HG02852 (cell line): ENCODE results near the gene TUBA1A.
"Not testable (repeated sequence)": the region's sequence is repeated elsewhere in the genome, so short reads cannot be mapped to it uniquely, and the experiment has no call there.

Experiments used
- ATAC-seq: cut with Tn5 transposase; IDR thresholded peaks from one replicate; pipeline ENCODE4 v1.9.1; 2021; ENCODE audit warnings: mild to moderate bottlenecking, moderate library complexity; ENCODE audit not compliant: unreplicated experiment

The TUBA1A gene

GRCh38 chr12:49188916-49189367 lies at the start of gene TUBA1A:
Gene TUBA1A (minus strand): TSS chr12:49189080. CDS start chr12:49188979, 101 bp downstream.
- peak; percentile 93 for ATAC-seq

DNA sequence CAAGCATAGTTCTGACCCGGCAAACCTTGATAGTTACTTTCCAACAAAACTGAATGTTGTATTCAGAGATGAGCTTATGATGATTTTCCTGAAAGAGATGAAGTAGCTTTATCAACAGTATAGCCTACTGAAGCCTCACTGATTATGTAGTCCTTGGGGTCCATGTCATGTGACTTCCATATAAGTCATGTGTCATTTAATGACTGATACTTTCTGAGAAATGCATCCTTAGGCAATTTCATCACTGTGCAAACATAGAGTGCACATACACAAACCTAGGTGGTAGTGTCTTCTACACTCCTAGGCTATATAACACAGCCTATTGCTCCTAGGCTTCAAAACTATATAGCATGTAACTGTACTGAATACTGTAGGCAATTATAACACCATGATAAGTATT lies 47.5 kb upstream of the TUBA1A start:
- ATAC-seq, result no peak

DNA sequence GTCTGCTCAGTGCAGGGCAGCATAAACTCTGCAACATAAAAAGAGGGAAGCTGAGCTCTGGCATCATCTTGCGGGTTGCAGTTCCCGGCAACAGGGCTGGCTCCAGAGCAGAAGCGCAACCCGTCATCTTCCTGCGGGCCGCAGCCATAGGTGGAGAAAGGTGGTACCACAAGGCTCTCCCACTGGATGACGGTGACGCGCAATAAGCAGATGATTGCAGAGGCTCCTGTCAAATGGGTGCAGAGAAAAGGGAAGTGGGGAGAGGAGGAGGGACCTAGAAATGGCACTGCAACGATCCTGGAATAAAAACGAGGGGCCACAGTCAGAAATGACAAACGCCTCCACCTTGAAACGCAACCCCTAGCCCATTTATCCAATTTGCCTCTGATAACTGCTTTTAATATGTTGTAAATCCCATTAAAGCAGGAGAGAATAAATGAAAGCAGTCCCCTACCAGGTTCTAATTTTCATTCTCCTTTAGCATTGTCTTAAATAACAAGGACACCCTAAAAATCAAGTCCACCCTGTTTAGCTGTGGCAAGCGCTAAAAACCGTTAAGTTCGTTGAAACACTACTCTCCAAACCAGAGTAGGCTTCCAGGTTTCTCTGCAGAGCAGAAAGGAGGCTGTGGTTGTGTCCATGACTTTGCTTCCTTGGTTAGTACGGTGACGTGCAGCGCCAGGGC lies 45.1 kb upstream of the TUBA1A start:
- no peak for ATAC-seq

DNA sequence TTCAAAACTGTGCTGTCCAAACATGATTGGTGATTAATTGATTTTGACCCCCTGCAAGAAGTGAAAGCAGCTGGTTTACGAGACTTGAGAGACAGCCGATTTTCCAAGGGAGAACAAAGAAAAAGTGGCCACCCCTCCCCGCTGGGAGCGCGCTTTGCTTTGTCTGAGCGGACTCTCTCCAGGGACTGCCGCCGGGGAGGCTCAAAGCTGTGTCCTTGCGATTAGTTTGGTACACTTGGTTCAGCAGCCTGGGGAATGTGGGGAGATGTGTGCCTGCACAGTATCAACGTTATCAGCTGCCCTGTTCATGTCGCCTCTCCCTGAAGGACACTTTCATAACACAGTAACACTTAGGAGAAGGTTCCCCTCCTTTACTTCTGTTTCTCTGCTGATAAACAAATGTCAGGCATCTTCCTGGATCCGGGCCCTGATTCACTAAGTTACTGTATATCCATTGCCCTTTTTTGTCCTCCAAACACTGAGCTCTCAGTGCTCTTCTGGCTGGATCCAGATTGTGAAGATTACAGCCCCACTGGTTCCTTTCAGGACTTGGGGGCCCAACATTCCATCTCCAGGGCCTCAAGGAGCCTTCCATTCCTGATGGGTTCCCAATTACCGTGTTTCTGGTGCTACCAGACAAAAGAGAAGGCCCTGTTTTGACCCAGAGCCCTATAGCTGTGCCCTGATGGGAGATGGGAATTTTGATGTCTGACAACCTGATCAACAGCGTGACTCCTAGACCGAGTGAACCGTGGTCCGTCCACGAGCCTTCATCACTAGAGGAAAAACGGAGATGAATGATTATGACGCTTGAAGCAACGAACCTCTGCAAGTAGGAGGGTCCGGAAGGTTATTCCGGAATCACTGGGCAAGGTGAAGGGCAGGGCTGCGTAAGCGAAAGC lies 44.3 kb upstream of the TUBA1A start:
- no peak for ATAC-seq

- ATAC-seq, result no peak
Observed at GRCh38 chr12:49231878-49232655, 43.2 kb upstream of the TUBA1A start.

GRCh38 chr12:49230805-49231194 lies 41.9 kb upstream of the TUBA1A start:
- ATAC-seq, result no peak

GRCh38 chr12:49230176-49230804 lies 41.4 kb upstream of the TUBA1A start:
- no peak for ATAC-seq

DNA sequence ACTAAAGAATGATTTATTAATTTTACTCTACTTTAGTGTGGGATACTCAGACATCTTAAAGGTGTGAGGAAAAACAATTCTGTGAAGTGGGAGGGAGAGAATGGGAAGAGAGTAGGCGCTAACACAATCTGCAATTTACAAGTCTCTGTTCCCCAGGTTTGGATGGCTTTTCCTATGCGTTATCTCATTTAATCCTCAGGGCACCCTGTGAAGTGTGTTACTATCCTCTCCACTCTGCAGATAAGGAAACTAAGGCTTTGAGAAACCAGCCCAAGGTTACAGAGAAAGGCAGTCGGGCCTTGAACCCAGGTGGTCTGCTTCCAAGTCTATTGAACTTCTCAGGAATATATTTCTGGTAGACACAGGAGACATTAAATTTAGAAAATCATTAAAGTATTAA lies 39.8 kb upstream of the TUBA1A start:
- ATAC-seq, result no peak

DNA sequence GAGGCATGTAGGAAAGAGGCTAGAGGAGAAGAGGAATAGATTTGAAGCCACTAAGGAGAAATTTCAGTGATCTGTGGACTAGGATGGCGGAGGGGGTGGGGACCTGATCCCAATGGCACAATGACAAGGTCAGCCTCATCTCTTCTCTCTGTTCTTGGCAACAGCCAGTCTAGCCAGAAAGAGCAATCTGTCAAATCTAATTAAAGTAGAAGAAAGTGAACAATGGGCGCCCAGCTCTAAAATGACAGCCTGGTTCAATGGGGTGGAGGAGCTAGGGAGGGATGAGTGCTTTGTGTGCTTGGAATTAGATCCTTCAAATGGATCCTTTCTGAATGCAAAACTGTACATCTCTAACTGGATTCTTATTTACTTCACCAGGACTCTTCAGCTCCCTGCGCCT lies 38.8 kb upstream of the TUBA1A start:
- no peak for ATAC-seq

DNA sequence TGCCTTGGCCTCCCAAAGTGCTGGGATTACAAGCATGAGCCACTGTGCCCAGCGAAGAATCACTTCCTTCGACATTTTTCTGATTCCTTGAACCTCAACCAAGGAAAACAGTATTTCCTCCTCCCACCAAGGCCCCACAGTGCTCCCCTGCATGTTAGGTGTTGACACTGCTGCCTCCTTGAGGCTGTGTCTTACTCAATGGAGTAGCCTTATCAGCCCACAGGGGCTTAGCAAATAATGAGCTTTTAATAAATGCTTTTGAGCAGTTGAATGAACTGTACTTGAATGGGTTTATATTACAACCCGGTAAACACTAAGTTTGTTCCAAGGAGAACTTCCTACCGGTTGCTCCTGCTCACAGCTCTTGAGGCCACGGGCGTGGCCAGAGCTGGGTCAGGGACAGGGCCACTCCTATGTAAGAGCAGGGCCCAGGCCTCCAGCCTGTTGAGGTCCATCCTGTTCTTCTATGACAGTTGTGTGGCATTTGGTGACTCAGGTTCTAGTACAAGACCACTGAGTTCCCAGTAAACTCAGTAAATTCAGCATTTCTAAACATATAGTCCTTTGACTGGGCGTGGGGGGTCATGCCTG lies 36.8 kb upstream of the TUBA1A start:
- no peak for ATAC-seq

- no peak for ATAC-seq
Observed at GRCh38 chr12:49223590-49224369, 34.9 kb upstream of the TUBA1A start.

GRCh38 chr12:49223122-49223521 lies 34.2 kb upstream of the TUBA1A start:
- ATAC-seq, result no peak

DNA sequence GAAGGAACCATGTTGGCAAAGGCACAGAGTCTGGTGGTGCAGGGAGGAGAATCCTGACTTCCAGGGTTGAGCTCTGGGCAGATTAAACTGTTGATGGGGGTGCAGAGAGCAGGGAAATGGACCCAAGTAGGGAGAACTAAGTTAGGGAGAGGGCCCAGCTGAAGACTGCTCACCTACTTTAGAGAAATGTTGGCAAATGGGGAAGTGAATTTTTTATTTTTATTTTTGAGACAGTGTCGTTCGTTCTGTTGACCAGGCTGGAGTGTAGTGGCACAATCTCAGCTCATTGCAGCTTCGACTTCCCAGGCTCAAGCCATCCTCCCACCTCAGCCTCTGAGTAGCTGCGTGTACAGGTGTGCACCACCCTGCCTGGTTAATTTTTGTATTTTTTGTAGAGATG lies 32.1 kb upstream of the TUBA1A start:
- no peak for ATAC-seq

- ATAC-seq, result no peak
Observed at GRCh38 chr12:49219417-49220026, 30.6 kb upstream of the TUBA1A start.

DNA sequence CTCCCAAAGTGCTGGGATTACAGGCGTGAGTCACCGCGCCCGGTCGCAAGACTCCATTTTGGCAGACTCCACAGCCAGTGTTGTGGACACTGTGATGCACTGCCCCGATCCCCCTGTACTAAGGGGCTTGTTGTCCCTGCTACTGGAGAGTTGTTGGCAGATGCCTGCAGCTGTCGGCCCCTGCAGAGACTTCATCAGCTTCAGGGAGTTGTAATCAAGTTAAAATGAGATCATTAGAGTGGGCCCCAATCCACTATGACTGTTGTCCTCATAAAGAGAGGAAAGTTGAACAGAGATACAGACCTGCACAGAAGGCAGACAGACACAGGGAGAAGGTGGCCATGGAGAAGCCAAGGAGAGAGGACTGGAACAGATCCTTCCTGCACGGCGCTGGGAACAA lies 23.7 kb upstream of the TUBA1A start:
- no peak for ATAC-seq

GRCh38 chr12:49210703-49211102 lies 21.8 kb upstream of the TUBA1A start:
- not testable (repeated sequence) for ATAC-seq

DNA sequence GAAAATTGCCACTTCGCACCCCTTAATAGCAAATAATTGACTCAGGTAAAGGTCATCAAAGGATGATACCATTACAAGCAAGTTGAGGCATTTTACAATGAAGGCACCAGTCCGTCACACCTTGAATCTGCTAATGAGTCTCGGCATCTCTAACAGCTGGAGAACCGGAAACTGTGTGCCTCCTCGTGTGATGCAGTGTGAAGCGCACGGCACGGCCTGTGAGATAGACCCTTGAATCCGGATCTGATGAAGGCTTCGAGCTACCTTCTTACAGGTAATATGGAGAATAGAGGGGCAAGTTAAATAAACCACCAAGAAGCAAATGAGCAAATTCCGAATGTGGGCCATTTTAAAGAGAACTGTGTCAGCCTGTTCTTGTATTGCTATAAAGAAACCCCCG lies 19.8 kb upstream of the TUBA1A start:
- ATAC-seq, result no peak

- ATAC-seq, result no peak
Observed at GRCh38 chr12:49208146-49208545, 19.3 kb upstream of the TUBA1A start.

DNA sequence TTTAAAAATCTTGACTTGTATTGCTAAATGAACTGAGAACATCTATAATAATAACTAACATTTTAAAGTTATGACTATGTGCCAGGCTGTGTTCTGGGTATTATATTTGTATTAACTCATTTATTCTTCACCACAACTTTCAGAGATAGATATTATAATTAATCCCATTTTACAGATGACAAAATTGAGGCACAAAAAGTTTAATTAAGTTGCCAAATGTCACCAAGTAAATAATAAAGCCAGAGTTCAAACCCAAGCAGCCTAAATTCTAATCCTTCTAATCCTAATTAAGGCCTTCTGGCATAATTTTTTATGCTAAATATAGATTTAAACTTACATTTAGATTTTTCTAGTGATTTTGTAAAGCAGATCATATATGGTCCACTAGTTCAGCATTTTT lies 17.5 kb upstream of the TUBA1A start:
- no peak for ATAC-seq
